ENCODE results near the gene EHF.

Gene EHF

DNA sequence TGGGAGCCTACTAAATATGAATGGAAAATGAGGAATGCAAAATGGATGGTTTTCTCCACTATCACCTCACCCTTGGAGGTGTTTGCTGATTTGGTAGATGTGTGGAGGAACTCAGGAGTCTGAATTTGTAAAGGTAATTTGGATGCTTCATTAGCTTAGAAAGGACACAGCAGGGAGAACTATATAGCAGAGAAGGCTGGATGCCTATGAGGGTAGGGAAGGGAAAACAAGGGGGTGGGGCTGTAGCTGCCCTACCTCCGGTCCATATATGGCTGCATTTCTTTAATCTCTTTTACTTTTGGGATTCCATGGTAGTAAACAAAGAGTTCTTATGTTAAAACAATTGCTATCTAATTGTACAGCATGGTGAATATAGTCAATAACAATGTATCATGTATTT, 4.8 kb upstream of the EHF start:
- H3K4me3 ChIP-seq (ENCODE audit: low read depth, low read length) = no peak overlapping the region
- TF ChIP-seq, protein P1, sequence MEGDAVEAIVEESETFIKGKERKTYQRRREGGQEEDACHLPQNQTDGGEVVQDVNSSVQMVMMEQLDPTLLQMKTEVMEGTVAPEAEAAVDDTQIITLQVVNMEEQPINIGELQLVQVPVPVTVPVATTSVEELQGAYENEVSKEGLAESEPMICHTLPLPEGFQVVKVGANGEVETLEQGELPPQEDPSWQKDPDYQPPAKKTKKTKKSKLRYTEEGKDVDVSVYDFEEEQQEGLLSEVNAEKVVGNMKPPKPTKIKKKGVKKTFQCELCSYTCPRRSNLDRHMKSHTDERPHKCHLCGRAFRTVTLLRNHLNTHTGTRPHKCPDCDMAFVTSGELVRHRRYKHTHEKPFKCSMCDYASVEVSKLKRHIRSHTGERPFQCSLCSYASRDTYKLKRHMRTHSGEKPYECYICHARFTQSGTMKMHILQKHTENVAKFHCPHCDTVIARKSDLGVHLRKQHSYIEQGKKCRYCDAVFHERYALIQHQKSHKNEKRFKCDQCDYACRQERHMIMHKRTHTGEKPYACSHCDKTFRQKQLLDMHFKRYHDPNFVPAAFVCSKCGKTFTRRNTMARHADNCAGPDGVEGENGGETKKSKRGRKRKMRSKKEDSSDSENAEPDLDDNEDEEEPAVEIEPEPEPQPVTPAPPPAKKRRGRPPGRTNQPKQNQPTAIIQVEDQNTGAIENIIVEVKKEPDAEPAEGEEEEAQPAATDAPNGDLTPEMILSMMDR (IDR thresholded peaks at IDR 0.05; ENCODE audit: borderline replicate concordance, insufficient read depth, low read depth, low read length) = no peak

GRCh38 chr11:34616830-34617504, 3.9 kb upstream of the EHF start:
- no peak overlapping the region for H3K4me3 ChIP-seq (ENCODE audit: low read depth, low read length)
- TF ChIP-seq, protein P1 (IDR thresholded peaks at IDR 0.05; ENCODE audit: borderline replicate concordance, insufficient read depth, low read depth, low read length) = no peak

GRCh38 chr11:34618406-34618805, 2.5 kb upstream of the EHF start:
- TF ChIP-seq, protein P1 (IDR thresholded peaks at IDR 0.05; ENCODE audit: borderline replicate concordance, insufficient read depth, low read depth, low read length) = no peak
- no peak overlapping the region for H3K4me3 ChIP-seq (ENCODE audit: low read depth, low read length)

GRCh38 chr11:34619062-34619516, 1.8 kb upstream of the EHF start:
- no peak overlapping the region for H3K4me3 ChIP-seq (ENCODE audit: low read depth, low read length)
- TF ChIP-seq, protein P1 (IDR thresholded peaks at IDR 0.05; ENCODE audit: borderline replicate concordance, insufficient read depth, low read depth, low read length) = no peak

DNA sequence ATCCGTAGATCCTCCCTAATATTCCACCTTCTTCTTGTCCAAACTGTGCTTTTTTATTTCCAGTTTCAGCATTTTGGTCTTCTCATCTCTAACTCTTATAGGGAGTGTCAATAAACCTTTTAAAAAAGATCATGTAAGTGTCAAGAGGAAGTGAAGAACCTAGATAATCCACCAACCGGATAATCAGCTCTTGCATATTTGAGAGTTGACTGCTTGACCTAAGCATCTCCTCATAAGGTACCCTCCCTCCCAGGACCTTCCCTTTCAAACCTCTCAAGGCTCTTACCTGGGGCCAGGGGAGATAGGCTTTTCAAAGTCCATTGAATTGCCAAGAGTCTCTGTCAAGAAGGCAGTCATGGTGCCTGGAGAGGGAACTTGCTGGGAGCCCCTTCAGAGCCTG, 691 bp upstream of the EHF start:
- TF ChIP-seq, protein P1 (IDR thresholded peaks at IDR 0.05; ENCODE audit: borderline replicate concordance, insufficient read depth, low read depth, low read length) = no peak

GRCh38 chr11:34621876-34622275, 983 bp downstream of the EHF start:
- H3K4me3 ChIP-seq (ENCODE audit: low read depth, low read length) = no peak overlapping the region
- TF ChIP-seq, protein P1 (IDR thresholded peaks at IDR 0.05; ENCODE audit: borderline replicate concordance, insufficient read depth, low read depth, low read length) = no peak

More for the DNA sequence above, 691 bp upstream of the EHF start:
- H3K4me3 ChIP-seq (ENCODE audit: low read depth, low read length) = no peak overlapping the region

DNA sequence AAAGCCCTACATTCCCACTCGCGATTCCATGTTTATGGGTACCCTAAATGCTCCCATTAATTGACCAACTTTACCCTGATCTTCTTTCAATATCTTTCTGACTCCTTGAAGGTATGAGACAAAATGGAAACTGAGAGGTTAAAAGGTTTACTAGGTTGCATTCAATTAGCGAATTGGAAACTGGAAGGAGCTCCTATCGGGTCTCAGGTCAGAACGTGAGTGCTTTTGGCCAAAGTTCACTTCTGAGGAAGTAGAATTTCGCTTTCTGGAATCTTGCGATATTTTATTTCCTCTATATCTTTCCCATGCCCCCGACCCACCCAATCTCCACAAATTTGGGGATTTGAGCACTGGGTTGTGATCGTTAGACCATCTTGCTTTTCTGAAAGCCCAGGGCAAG, 2.6 kb downstream of the EHF start:
- no peak overlapping the region for H3K4me3 ChIP-seq (ENCODE audit: low read depth, low read length)
- TF ChIP-seq, protein P1 (IDR thresholded peaks at IDR 0.05; ENCODE audit: borderline replicate concordance, insufficient read depth, low read depth, low read length) = no peak

Data from GM12875 (cell line).